ENCODE measurements around the gene ANKRD52.

- TF ChIP-seq CTCF (optimal IDR thresholded peaks at IDR 0.05 in 1 of 3, IDR thresholded peaks at IDR 0.05 in 1 of 3, conservative IDR thresholded peaks at IDR 0.05 in 1 of 3; ENCODE audit: extremely low read depth in 1 of 3, insufficient read depth in 2 of 3, low read length in 3 of 3) (no peak), EZH2 (IDR thresholded peaks at IDR 0.05; ENCODE audit: low read length) (no peak)
These were observed 38.1 kb upstream of the ANKRD52 start for GRCh38 chr12:56296295-56296694.
